Right ventricle myocardium superior (tissue), 1 donor: ENCODE results near the gene KRT3. TPM values are rescaled to one million over a fixed set of nuclear protein-coding genes. Genes with fewer than 3 reads are reported as not detected.
"Not testable (repeated sequence)": the region's sequence is repeated elsewhere in the genome, so short reads cannot be mapped to it uniquely, and the experiment has no call there.

ENCODE experiments used
- ATAC-seq: fragments of 200-7000 bp; cut with Tn5 transposase; one replicate; pipeline ENCODE4 v1.9.1; 2020; ENCODE audit warnings: mild to moderate bottlenecking; ENCODE audit not compliant: poor library complexity
- DNase-seq: peaks from one replicate; pipeline ENCODE4 v3.0.0-alpha.2; 2020
- intact Hi-C: fragments of 100-400 bp; cut with DNase I; formaldehyde crosslinking; loops from one replicate; pipeline ENCODE4 v1.11.2; 2022
- total RNA-seq: library from RNA; stranded (reverse); fragmentation: NEBNext Ultra II Directional; extraction: Animal tissue kit (Norgen Biotek cat#: 25700); gene quantifications from one replicate; pipeline ENCODE4 v1.2.1, GENCODE V29; 2021
- donor health status: DM: no; HTN: yes; CAD: no; lungs with severe emphysema.

The KRT3 gene
- total RNA-seq, 1 donor from 2014 or later, result not detected

GRCh38 chr12:52805000-52805399 lies 9.1 kb upstream of the KRT3 start:
- DNase-seq, result no peak
- intact Hi-C loops, result no loop called here
- ATAC-seq, result no peak

GRCh38 chr12:52802442-52802841 lies 6.5 kb upstream of the KRT3 start:
- DNase-seq, result no peak
- intact Hi-C loops, result no loop called here
- no peak for ATAC-seq

GRCh38 chr12:52801773-52802172 lies 5.9 kb upstream of the KRT3 start:
- no peak for DNase-seq
- no peak for ATAC-seq
- intact Hi-C loops, result no loop called here

GRCh38 chr12:52800259-52800917 lies 4.5 kb upstream of the KRT3 start:
- DNase-seq (no peak), ATAC-seq (no peak)
- intact Hi-C loops, result no loop called here

- no peak for ATAC-seq
- intact Hi-C loops, result no loop called here
- no peak for DNase-seq
These were observed 3.7 kb upstream of the KRT3 start for GRCh38 chr12:52799505-52800211.

- intact Hi-C loops, result no loop called here
- ATAC-seq, result no peak
- DNase-seq, result no peak
These were observed 3.0 kb upstream of the KRT3 start for GRCh38 chr12:52798671-52799504.

- ATAC-seq, result no peak
- DNase-seq, result no peak
- intact Hi-C loops, result no loop called here
These were observed 2.2 kb upstream of the KRT3 start for GRCh38 chr12:52798003-52798670.

GRCh38 chr12:52797529-52797894 lies 1.6 kb upstream of the KRT3 start:
- DNase-seq, result no peak
- intact Hi-C loops, result no loop called here
- no peak for ATAC-seq

- intact Hi-C loops, result no loop called here
- DNase-seq, result no peak
- ATAC-seq, result no peak
These were observed 1.1 kb upstream of the KRT3 start for GRCh38 chr12:52796839-52797528.

GRCh38 chr12:52796429-52796794 lies 495 bp upstream of the KRT3 start:
- intact Hi-C loops, result no loop called here
- no peak for ATAC-seq
- no peak for DNase-seq

- not testable (repeated sequence) for DNase-seq
These were observed 614 bp downstream of the KRT3 start for GRCh38 chr12:52795332-52795674.

GRCh38 chr12:52794479-52795331 lies 1.2 kb downstream of the KRT3 start:
- DNase-seq (no peak), ATAC-seq (no peak)
- intact Hi-C loops, result no loop called here

More at GRCh38 chr12:52795332-52795674, 614 bp downstream of the KRT3 start:
- intact Hi-C loops, ATAC-seq: not testable (repeated sequence)

GRCh38 chr12:52792185-52793029 lies 3.5 kb downstream of the KRT3 start:
- ATAC-seq (no peak), DNase-seq (no peak)
- intact Hi-C loops, result no loop called here

- intact Hi-C loops, result no loop called here
- no peak for DNase-seq
- no peak for ATAC-seq
These were observed 4.4 kb downstream of the KRT3 start for GRCh38 chr12:52791271-52792184.

- DNase-seq (no peak), ATAC-seq (no peak)
- intact Hi-C loops, result no loop called here
These were observed 5.3 kb downstream of the KRT3 start for GRCh38 chr12:52790427-52791270.
